Activated CD8-positive, alpha-beta memory T cell treated with anti-CD3 and anti-CD28 coated beads for 24 hours (primary cell): ENCODE results near the gene MAP3K10.
"Not testable (repeated sequence)": the region's sequence is repeated elsewhere in the genome, so short reads cannot be mapped to it uniquely, and the experiment has no call there.

Experiments used
- DNase-seq: peaks from one replicate; pipeline ENCODE4 v3.0.0-alpha.2; 2020

MAP3K10 gene

GRCh38 chr19:40190891-40191835 is at the start of gene MAP3K10:
TSS of gene MAP3K10 (plus strand) at chr19:40191426. CDS start at chr19:40192032, 606 bp downstream.
- peak; percentile 89 for DNase-seq

- no peak for DNase-seq
These were observed 49.7 kb upstream of the MAP3K10 start for GRCh38 chr19:40141551-40141950.

GRCh38 chr19:40143612-40144011 is 47.6 kb upstream of the MAP3K10 start:
- peak; percentile 59 for DNase-seq

GRCh38 chr19:40144151-40144550 is 47.1 kb upstream of the MAP3K10 start:
- no peak for DNase-seq

GRCh38 chr19:40144947-40145748 is 46.1 kb upstream of the MAP3K10 start:
- DNase-seq, result peak; percentile 46

DNA sequence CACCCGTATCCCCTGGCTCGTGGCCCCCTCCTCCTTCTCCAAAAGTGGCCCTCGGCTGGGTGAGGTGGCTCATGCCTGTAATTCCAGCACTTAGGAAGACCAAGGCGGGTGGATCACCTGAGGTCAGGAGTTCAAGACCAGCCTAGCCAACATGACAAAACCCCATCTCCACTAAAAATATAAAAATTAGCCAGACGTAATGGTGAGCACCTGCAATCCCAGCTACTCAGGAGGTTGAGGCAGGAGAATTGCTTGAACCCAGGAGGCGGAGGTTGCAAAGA is 45.5 kb upstream of the MAP3K10 start:
- DNase-seq, result peak; percentile 54

DNA sequence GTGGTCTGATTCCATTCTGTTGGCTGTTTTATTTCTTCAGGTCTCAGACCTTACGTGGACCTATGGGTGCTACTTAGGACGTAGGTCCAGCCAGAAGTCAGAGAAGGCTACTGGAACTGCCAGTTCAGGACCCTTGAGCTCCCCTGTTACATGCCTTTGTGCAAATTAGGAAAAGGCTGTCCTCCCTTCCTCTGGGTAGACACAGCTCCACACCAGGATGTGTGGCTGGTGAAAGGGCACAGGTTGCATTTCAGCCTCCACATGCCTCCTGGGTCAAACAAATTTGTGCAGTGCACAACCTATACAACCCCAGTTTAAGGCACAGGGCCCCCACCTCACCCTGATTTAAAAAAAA is 43.9 kb upstream of the MAP3K10 start:
- DNase-seq, result peak; percentile 53

- peak; percentile 56 for DNase-seq
These were observed 43.4 kb upstream of the MAP3K10 start for GRCh38 chr19:40147693-40148347.

DNA sequence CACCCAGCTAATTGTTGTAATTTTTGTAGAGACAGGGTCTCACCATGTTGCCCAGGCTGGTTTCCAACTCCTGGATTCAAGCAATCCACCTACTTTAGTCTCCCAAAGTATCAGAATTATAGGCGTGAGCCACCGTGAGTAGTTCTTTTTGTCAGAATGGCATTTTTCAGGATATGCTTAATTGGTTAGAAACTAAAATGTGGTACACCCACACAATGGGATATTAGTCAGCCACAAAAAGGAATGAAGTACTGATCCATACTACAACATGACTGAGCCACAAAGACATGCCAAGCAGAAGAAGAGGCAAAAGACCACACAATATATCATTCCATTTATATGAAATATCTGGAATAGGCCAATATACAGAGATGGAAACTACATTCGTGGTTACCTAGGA is 41.7 kb upstream of the MAP3K10 start:
- peak; percentile 32 for DNase-seq

- peak; percentile 28 for DNase-seq
These were observed 41.1 kb upstream of the MAP3K10 start for GRCh38 chr19:40150170-40150569.

DNA sequence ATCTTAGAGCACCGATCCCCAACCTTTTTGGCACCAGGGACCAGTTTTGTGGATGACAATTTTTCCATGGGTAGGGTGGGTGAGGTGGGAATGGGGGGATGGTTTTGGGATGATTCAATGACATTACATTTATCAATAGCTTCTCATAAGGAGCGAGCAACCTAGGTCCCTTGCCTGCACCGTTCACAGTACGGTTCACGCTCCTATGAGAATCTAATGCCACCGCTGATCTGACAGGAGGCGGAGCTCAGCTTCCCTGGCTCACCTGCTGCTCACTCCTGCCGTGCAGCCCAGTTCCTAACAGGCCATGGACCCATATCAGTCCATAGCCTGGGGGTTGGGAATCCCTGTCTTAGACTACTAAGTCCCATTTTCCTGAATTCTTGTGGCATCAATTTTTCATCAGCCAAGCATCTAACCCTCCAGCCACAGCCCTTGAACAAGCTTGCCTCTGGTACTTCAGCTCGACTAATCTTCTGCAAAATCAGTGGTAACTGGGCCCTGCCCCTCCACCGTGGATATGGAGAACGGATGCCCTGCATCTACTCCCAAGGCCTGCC is 37.0 kb upstream of the MAP3K10 start:
- DNase-seq, result no peak

DNA sequence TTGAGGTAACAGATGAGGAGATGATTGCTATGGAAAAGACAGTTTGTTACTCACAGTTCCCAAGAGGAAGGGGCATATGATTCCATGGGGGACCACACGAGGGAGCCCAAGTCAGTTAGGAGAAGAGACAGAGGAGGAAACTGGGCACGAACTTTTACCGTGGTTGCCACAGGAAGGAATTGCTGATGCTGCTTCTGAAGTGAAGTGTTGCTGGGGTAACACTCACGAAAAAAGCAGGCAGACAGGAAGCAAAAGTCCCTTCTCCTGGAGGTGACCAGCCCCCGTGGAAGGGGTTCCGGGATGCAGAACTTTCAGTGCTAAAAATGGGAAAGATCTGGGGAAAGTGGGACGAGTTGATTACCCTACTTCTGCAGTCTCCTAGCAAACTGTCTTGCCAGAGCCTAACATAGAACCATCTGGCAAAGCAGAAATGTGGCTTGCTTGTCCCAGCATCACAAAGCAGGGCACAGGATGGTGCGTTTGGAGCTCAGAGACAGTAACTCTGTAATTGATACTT is 35.4 kb upstream of the MAP3K10 start:
- DNase-seq, result no peak

DNA sequence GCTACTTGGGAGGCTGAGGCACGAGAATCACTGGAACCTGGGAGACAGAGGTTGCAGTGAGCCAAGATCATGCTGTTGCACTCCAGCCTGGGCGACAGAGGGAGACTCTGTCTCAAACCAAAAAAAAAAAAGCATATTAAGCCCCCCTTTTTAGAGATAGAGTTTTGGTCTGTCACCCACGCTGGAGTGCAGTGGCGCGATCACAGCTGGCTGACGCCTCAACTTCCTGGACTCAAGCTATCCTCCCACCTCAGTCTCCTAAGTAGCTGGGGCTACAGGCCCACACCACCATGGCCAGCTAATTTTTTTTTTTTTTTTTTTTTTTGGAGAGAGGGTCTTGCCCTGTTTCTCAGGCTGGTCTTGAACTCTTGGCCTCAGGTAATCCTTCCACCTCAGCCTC is 34.2 kb upstream of the MAP3K10 start:
- DNase-seq, result no peak

GRCh38 chr19:40159744-40160143 is 31.5 kb upstream of the MAP3K10 start:
- DNase-seq, result no peak

DNA sequence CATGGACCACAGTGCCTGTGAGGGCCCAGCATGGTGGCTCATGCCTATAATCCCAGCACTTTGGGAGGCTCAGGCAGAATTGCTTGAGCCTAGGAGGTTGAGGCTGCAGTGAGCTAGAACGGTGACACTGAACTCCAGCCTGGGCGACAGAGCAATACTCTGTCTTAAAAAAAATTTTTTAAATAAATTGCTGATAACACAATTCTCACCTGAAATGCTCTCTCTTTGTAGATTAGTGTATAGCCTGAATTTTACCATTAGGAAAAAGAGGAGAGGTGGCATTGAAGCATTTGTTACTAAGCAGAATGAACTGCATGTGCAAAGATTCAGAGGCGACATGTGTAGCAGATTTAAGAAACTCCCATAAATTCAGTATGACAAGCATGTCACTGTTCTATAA is 29.1 kb upstream of the MAP3K10 start:
- no peak for DNase-seq

GRCh38 chr19:40163541-40164129 is 27.6 kb upstream of the MAP3K10 start:
- no peak for DNase-seq

DNA sequence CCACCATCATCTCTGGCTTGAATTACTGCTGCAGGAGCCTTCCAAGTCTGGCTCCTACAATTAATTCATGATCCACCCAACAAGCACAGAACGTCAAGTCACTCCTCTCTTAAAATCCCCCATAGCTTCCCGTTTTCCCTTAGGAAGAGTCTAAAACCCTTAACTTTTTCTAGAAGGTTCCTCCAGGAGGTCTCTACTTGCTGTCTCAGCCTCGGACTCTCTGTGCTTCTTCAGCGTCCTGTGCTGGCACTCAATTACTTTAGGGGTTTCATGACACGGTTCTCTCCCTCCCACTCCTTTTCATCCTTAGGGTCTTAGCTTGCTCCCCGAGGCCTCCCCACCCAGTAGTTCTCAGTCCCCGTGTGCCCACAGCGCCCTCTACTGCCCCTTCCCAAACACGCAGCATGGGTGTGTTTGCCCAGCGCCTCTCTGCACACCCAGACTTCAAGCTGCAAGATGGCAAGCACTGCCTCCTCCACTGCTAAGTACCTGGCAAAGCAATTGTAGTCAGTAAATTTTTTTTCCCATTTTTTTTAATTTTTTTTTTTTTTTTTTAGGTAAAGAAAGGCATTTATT is 25.8 kb upstream of the MAP3K10 start:
- peak; percentile 86 for DNase-seq

GRCh38 chr19:40169482-40170302 is 21.5 kb upstream of the MAP3K10 start:
- not testable (repeated sequence) for DNase-seq

- not testable (repeated sequence) for DNase-seq
These were observed 20.8 kb upstream of the MAP3K10 start for GRCh38 chr19:40170303-40170989.

GRCh38 chr19:40171293-40171692 is 19.9 kb upstream of the MAP3K10 start:
- DNase-seq, result not testable (repeated sequence)

GRCh38 chr19:40174092-40174491 is 17.1 kb upstream of the MAP3K10 start:
- DNase-seq, result no peak
